AG04450 (cell line): ENCODE results near the gene PDCD4. TPM values are rescaled to one million over a fixed set of nuclear protein-coding genes. Genes with fewer than 3 reads are reported as not detected.
"Not testable (repeated sequence)": the region's sequence is repeated elsewhere in the genome, so short reads cannot be mapped to it uniquely, and the experiment has no call there.

Experiments used
- CTCF ChIA-PET: fragments of 300-600, 350-600 bp; formaldehyde crosslinking; extraction: SDS; loops from one replicate; lab custom pipeline; 2022; ENCODE audit warnings: antibody characterized with exemption, inconsistent platforms; lab: Charles Lee
- POLR2A ChIA-PET: fragments of 350-600 bp; formaldehyde crosslinking; extraction: SDS; loops from one replicate; lab custom pipeline; 2021; ENCODE audit warnings: antibody characterized with exemption, inconsistent platforms; lab: Yijun Ruan, JAX
- DNase-seq: peaks from one replicate; pipeline ENCODE4 v3.0.0-alpha.2; 2011; ENCODE audit warnings: low read depth, low spot score
- H3K27ac ChIP-seq: one replicate; pipeline ENCODE4 v1.5.1; 2012; ENCODE audit warnings: low read depth, low read length, control low read depth
- H3K27me3 ChIP-seq: one replicate; pipeline ENCODE4 v1.6.0; 2012; ENCODE audit warnings: low read length; ENCODE audit not compliant: control insufficient read depth, insufficient read depth
- H3K4me3 ChIP-seq: 2 replicates; pipeline ENCODE4 v1.5.1; 2011; ENCODE audit warnings: mild to moderate bottlenecking, low read depth, low read length, control low read depth
- H3K9me3 ChIP-seq: 2 replicates; pipeline ENCODE4 v1.5.1; 2012; ENCODE audit warnings: low read length; ENCODE audit not compliant: control insufficient read depth, insufficient read depth
- CTCF ChIP-seq: IDR thresholded peaks from 2 replicates; pipeline ENCODE4 v1.5.1; 2011; ENCODE audit warnings: low read depth, low read length, control low read depth, inconsistent platforms
- polyA plus RNA-seq: library from polyadenylated mRNA; depleted of rRNA; stranded (reverse); fragments of >200 nt; gene quantifications from 2 replicates; pipeline ENCODE4 v1.2.3, GENCODE V29; 2011

The PDCD4 gene
- polyA plus RNA-seq, 1 experiment = 95.4 TPM

GRCh38 chr10:110912374-110912773 lies 40.6 kb downstream of the PDCD4 start:
- ChIA-PET CTCF (interaction anchor here (1.1 to 1.4 kb wide), 2 partner anchors 16 to 19 kb away, joined by 4 to 6 read pairs; no protein-coding TSS in a partner anchor), POLR2A (interaction anchor here (0.7 to 1.4 kb wide), 3 partner anchors 10 to 109 kb away, joined by 3 to 9 read pairs (median 4); partner anchors contain the start of gene PDCD4)
- no peaks in the 10 kb centered on the region for H3K9me3 ChIP-seq
- H3K27ac ChIP-seq = peak overlapping the region; percentile 48
- H3K27me3 ChIP-seq = no peaks in the 10 kb centered on the region
- DNase-seq = peak; percentile 42
- TF ChIP-seq CTCF = no peak
- no peak overlapping the region for H3K4me3 ChIP-seq

GRCh38 chr10:110914431-110914830 lies 42.7 kb downstream of the PDCD4 start:
- ChIA-PET CTCF (interaction anchor here (1.9 to 2.3 kb wide), 2 partner anchors 21 to 168 kb away, joined by 5 to 11 read pairs; no protein-coding TSS in a partner anchor), POLR2A (interaction anchor here (1.0 kb wide), 1 partner anchor 12 kb away, joined by 3 read pairs; no protein-coding TSS in a partner anchor)
- Histone ChIP-seq H3K27ac (no peak overlapping the region), H3K9me3 (no peaks in the 10 kb centered on the region), H3K27me3 (no peaks in the 10 kb centered on the region), H3K4me3 (no peak overlapping the region)
- DNase-seq = no peak
- no peak for TF ChIP-seq CTCF

- Histone ChIP-seq H3K27me3 (no peaks in the 10 kb centered on the region), H3K9me3 (no peaks in the 10 kb centered on the region), H3K27ac (no peak overlapping the region), H3K4me3 (no peak overlapping the region)
- no peak for DNase-seq
- no peak for TF ChIP-seq CTCF
- ChIA-PET CTCF (interaction anchor here (0.6 to 2.3 kb wide), 3 partner anchors 21 to 609 kb away, joined by 5 to 11 read pairs (median 5); no protein-coding TSS in a partner anchor), POLR2A (interaction anchor here (1.0 kb wide), 1 partner anchor 13 kb away, joined by 3 read pairs; no protein-coding TSS in a partner anchor)
Observed at GRCh38 chr10:110915035-110915434, 43.3 kb downstream of the PDCD4 start.

GRCh38 chr10:110915600-110915999 lies 43.9 kb downstream of the PDCD4 start:
- CTCF ChIA-PET = interaction anchor here (0.6 to 2.3 kb wide), 2 partner anchors 22 to 610 kb away, joined by 5 to 11 read pairs; no protein-coding TSS in a partner anchor
- H3K27ac ChIP-seq, POLR2A ChIA-PET, H3K27me3 ChIP-seq, DNase-seq, H3K9me3 ChIP-seq, H3K4me3 ChIP-seq: not testable (repeated sequence)

GRCh38 chr10:110916554-110917346 lies 45.0 kb downstream of the PDCD4 start:
- ChIA-PET CTCF (interaction anchor here (0.6 to 1.1 kb wide), 7 partner anchors 23 to 833 kb away, joined by 3 to 8 read pairs (median 4); no protein-coding TSS in a partner anchor), POLR2A (no interaction called here)
- no peaks in the 10 kb centered on the region for H3K9me3 ChIP-seq
- H3K4me3 ChIP-seq = no peak overlapping the region
- H3K27me3 ChIP-seq = no peaks in the 10 kb centered on the region
- TF ChIP-seq CTCF = no peak
- no peak overlapping the region for H3K27ac ChIP-seq
- peak; percentile 49 for DNase-seq
